ENCODE results near the gene ZC3H10. TPM values are rescaled to one million over a fixed set of nuclear protein-coding genes. Genes with fewer than 3 reads are reported as not detected.

Gene ZC3H10
- total and polyA plus RNA-seq, 4 donors: 1.3 to 5.2 (median 1.9) TPM

DNA sequence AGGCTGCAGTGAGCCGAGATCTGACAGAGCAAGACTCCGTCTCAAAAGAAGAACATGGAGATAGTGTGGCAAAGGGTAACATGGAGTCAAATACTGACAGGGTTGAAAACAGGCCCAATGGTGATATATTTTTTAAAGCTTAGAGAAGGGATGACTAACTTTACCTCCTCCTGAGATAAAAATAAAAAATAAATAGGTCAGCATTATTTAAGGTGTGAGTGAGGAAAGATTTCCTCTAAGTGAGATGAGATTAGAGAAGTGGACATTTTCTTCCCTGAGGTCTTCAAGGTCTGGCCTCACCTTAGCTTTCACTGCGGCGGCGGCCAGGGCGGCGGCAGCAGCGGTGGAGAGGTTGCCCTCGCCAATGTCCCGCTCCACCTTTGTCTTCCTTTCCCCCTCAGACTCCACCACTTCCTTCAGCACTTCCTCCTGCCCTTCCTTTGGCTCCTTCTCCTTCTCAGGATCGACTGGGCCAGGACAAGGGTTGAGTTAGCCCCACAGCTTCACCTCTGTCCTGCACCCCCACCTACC, 51.2 kb downstream of the ZC3H10 start (continued):
- no peak for TF ChIP-seq NR2F2 (IDR thresholded peaks at IDR 0.05)
- no peak for TF ChIP-seq RAD21 (IDR thresholded peaks at IDR 0.05)
- no peak for TF ChIP-seq YY1 (IDR thresholded peaks at IDR 0.05)
- TF ChIP-seq, protein P1, sequence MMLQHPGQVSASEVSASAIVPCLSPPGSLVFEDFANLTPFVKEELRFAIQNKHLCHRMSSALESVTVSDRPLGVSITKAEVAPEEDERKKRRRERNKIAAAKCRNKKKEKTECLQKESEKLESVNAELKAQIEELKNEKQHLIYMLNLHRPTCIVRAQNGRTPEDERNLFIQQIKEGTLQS (IDR thresholded peaks at IDR 0.05): no peak
- TF ChIP-seq HNF4A (conservative IDR thresholded peaks at IDR 0.05): no peak
- no peak for TF ChIP-seq RXRA (IDR thresholded peaks at IDR 0.05)

DNA sequence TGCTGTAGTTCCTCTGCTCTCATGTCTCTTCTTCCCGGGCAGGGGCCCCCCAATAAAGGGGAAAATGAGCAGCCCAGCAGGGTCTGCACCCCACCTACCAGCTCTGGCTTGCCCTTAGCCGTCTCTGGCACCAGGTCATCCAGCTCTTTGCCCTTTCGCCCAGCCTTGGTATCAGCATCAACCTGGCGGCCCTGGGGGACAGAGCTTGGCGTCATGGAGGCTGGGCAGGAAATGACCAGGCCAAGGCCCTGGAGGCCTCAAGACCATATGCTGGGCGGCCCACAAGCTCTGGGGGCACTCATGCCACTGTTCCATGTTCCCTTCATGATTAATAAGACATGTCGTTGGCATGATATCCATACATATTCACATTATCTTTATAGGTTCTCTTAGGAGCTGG, 54.8 kb downstream of the ZC3H10 start:
- TF ChIP-seq FOXA2 (IDR thresholded peaks at IDR 0.05) (no peak), TAF1 (conservative IDR thresholded peaks at IDR 0.05) (no peak), CTCF (IDR thresholded peaks at IDR 0.05; ENCODE audit: low read depth, low read length, missing input control) (no peak), SP1 (IDR thresholded peaks at IDR 0.05) (no peak), REST (IDR thresholded peaks at IDR 0.05) (no peak), YY1 (IDR thresholded peaks at IDR 0.05) (no peak), FOXA1 (IDR thresholded peaks at IDR 0.05) (no peak), HNF4G (IDR thresholded peaks at IDR 0.05) (no peak), RXRA (IDR thresholded peaks at IDR 0.05) (no peak), EGR1 (IDR thresholded peaks at IDR 0.05; ENCODE audit: low read depth in 2 of 2) (no peak), NR2F2 (IDR thresholded peaks at IDR 0.05) (no peak), GABPA (IDR thresholded peaks at IDR 0.05 in 1 of 2, conservative IDR thresholded peaks at IDR 0.05 in 1 of 2) (no peak)
- TF ChIP-seq, protein P2, sequence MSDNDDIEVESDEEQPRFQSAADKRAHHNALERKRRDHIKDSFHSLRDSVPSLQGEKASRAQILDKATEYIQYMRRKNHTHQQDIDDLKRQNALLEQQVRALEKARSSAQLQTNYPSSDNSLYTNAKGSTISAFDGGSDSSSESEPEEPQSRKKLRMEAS (IDR thresholded peaks at IDR 0.05): no peak
- TF ChIP-seq, protein P3, sequence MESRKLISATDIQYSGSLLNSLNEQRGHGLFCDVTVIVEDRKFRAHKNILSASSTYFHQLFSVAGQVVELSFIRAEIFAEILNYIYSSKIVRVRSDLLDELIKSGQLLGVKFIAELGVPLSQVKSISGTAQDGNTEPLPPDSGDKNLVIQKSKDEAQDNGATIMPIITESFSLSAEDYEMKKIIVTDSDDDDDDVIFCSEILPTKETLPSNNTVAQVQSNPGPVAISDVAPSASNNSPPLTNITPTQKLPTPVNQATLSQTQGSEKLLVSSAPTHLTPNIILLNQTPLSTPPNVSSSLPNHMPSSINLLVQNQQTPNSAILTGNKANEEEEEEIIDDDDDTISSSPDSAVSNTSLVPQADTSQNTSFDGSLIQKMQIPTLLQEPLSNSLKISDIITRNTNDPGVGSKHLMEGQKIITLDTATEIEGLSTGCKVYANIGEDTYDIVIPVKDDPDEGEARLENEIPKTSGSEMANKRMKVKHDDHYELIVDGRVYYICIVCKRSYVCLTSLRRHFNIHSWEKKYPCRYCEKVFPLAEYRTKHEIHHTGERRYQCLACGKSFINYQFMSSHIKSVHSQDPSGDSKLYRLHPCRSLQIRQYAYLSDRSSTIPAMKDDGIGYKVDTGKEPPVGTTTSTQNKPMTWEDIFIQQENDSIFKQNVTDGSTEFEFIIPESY (IDR thresholded peaks at IDR 0.05): no peak
- no peak for DNase-seq (ENCODE audit: low spot score)
- H3K9ac ChIP-seq (ENCODE audit: low read depth in 1 of 2, low read length in 2 of 2): no peak overlapping the region
- no peaks in the 10 kb centered on the region for H3K4me1 ChIP-seq (ENCODE audit: control insufficient read depth in 4 of 4, insufficient read depth in 4 of 4, low read length in 3 of 4)
- H3K4me3 ChIP-seq (ENCODE audit: low read depth in 1 of 3, low read length in 3 of 3): no peak overlapping the region
- 86% methylated on average over 7 of the region's 7 CpGs for WGBS
- H3K36me3 ChIP-seq (ENCODE audit: control insufficient read depth in 4 of 4, insufficient read depth in 3 of 4, low read depth in 1 of 4, low read length in 3 of 4): peaks cover 13 to 71% (median 60%) of the 10 kb centered on the region in 4 donors
- H3K9me3 ChIP-seq (ENCODE audit: control insufficient read depth in 4 of 4, low read length in 3 of 4): no peaks in the 10 kb centered on the region
- no peaks in the 10 kb centered on the region for H3K27me3 ChIP-seq (ENCODE audit: control insufficient read depth in 4 of 4, insufficient read depth in 4 of 4, low read length in 3 of 4)
- H3K27ac ChIP-seq (ENCODE audit: low read depth in 1 of 2, low read length in 2 of 2): no peak overlapping the region

Other genes with a start within 250 kb of the ZC3H10 start
- gene PYM1, start 190.4 kb upstream of the ZC3H10 start, total RNA-seq: 10 to 100 TPM; 16.7 to 21.0 TPM
- 10 to 100 TPM; 21.6 to 29.4 TPM for gene PYM1, start 190.4 kb upstream of the ZC3H10 start, polyA plus RNA-seq
- gene DGKA, start 187.1 kb upstream of the ZC3H10 start, total RNA-seq: 10 to 100 TPM in 1 of 2 donors, 1 to 10 TPM in 1; 6.9 to 10.5 TPM
- 1 to 10 TPM; 2.1 to 3.3 TPM for gene DGKA, start 187.1 kb upstream of the ZC3H10 start, polyA plus RNA-seq
- gene PMEL, start 152.2 kb upstream of the ZC3H10 start, total RNA-seq: 1 to 10 TPM; 1.1 to 4.5 TPM
- 1 to 10 TPM; 2.1 to 2.7 TPM for gene PMEL, start 152.2 kb upstream of the ZC3H10 start, polyA plus RNA-seq
- gene CDK2, start 151.4 kb upstream of the ZC3H10 start, total RNA-seq: 10 to 100 TPM in 1 of 2 donors, 1 to 10 TPM in 1; 8.6 to 22.6 TPM
- gene CDK2, start 151.4 kb upstream of the ZC3H10 start, polyA plus RNA-seq: 1 to 10 TPM; 5.1 to 7.3 TPM
- gene RAB5B, start 144.2 kb upstream of the ZC3H10 start, total RNA-seq: 10 to 100 TPM; 40.7 to 44.0 TPM
- gene RAB5B, start 144.2 kb upstream of the ZC3H10 start, polyA plus RNA-seq: 10 to 100 TPM; 20.7 to 36.0 TPM
- gene SUOX, start 121.0 kb upstream of the ZC3H10 start, total RNA-seq: 10 to 100 TPM; 17.3 to 39.3 TPM
- 10 to 100 TPM; 33.0 to 33.1 TPM for gene SUOX, start 121.0 kb upstream of the ZC3H10 start, polyA plus RNA-seq
- 1 to 10 TPM in 1 of 2 donors, under 1 TPM in 1; 0.47 to 1.9 TPM for gene IKZF4, start 97.2 kb upstream of the ZC3H10 start, total RNA-seq
- gene IKZF4, start 97.2 kb upstream of the ZC3H10 start, polyA plus RNA-seq: under 1 TPM; 0.69 to 0.80 TPM
- 100 to 1,000 TPM in 1 of 2 donors, 10 to 100 TPM in 1; 62.2 to 187 TPM for gene RPS26, start 76.3 kb upstream of the ZC3H10 start, total RNA-seq
- 100 to 1,000 TPM; 250 to 402 TPM for gene RPS26, start 76.3 kb upstream of the ZC3H10 start, polyA plus RNA-seq
- gene ERBB3, start 38.1 kb upstream of the ZC3H10 start, total RNA-seq: 100 to 1,000 TPM in 1 of 2 donors, 10 to 100 TPM in 1; 69.0 to 141 TPM
- gene ERBB3, start 38.1 kb upstream of the ZC3H10 start, polyA plus RNA-seq: 10 to 100 TPM; 32.4 to 34.2 TPM
- 100 to 1,000 TPM in 1 of 2 donors, 10 to 100 TPM in 1; 74.3 to 148 TPM for gene PA2G4, start 13.7 kb upstream of the ZC3H10 start, total RNA-seq
- gene PA2G4, start 13.7 kb upstream of the ZC3H10 start, polyA plus RNA-seq: 10 to 100 TPM; 56.8 to 62.9 TPM
- gene RPL41, start 1.6 kb upstream of the ZC3H10 start, total RNA-seq: 1,000 to 10,000 TPM in 1 of 2 donors, 100 to 1,000 TPM in 1; 979 to 1,323 TPM
- 1,000 to 10,000 TPM; 1,640 to 2,155 TPM for gene RPL41, start 1.6 kb upstream of the ZC3H10 start, polyA plus RNA-seq
- gene ESYT1, start 10.0 kb downstream of the ZC3H10 start, total RNA-seq: 10 to 100 TPM; 59.5 to 93.5 TPM
- 10 to 100 TPM; 41.0 to 58.1 TPM for gene ESYT1, start 10.0 kb downstream of the ZC3H10 start, polyA plus RNA-seq
- 10 to 100 TPM in 1 of 2 donors, 1 to 10 TPM in 1; 3.7 to 14.2 TPM for gene MYL6B, start 34.3 kb downstream of the ZC3H10 start, total RNA-seq
- gene MYL6B, start 34.3 kb downstream of the ZC3H10 start, polyA plus RNA-seq: 10 to 100 TPM; 11.2 to 13.9 TPM
- gene MYL6, start 40.1 kb downstream of the ZC3H10 start, total RNA-seq: 100 to 1,000 TPM; 298 to 482 TPM
- 100 to 1,000 TPM; 766 to 975 TPM for gene MYL6, start 40.1 kb downstream of the ZC3H10 start, polyA plus RNA-seq
- gene SMARCC2, start 71.2 kb downstream of the ZC3H10 start, total RNA-seq: 10 to 100 TPM; 20.5 to 24.6 TPM
- 10 to 100 TPM; 12.8 to 24.8 TPM for gene SMARCC2, start 71.2 kb downstream of the ZC3H10 start, polyA plus RNA-seq
- 10 to 100 TPM; 22.1 to 31.8 TPM for gene RNF41, start 103.7 kb downstream of the ZC3H10 start, total RNA-seq
- 10 to 100 TPM in 1 of 2 donors, 1 to 10 TPM in 1; 7.6 to 11.5 TPM for gene RNF41, start 103.7 kb downstream of the ZC3H10 start, polyA plus RNA-seq
- 10 to 100 TPM; 10.8 to 13.1 TPM for gene NABP2, start 106.1 kb downstream of the ZC3H10 start, total RNA-seq
- 10 to 100 TPM; 12.1 to 14.5 TPM for gene NABP2, start 106.1 kb downstream of the ZC3H10 start, polyA plus RNA-seq
- 100 to 1,000 TPM; 157 to 195 TPM for gene SLC39A5, start 111.8 kb downstream of the ZC3H10 start, total RNA-seq
- gene SLC39A5, start 111.8 kb downstream of the ZC3H10 start, polyA plus RNA-seq: 100 to 1,000 TPM; 125 to 126 TPM
- gene ANKRD52, start 140.1 kb downstream of the ZC3H10 start, total RNA-seq: 10 to 100 TPM in 1 of 2 donors, 1 to 10 TPM in 1; 8.3 to 13.6 TPM
- 10 to 100 TPM in 1 of 2 donors, 1 to 10 TPM in 1; 5.4 to 10.3 TPM for gene ANKRD52, start 140.1 kb downstream of the ZC3H10 start, polyA plus RNA-seq
- gene COQ10A, start 148.7 kb downstream of the ZC3H10 start, total RNA-seq: 10 to 100 TPM in 1 of 2 donors, 1 to 10 TPM in 1; 3.2 to 40.7 TPM
- gene COQ10A, start 148.7 kb downstream of the ZC3H10 start, polyA plus RNA-seq: 10 to 100 TPM in 1 of 2 donors, 1 to 10 TPM in 1; 9.5 to 21.6 TPM
- 10 to 100 TPM; 59.0 to 79.9 TPM for gene CS, start 182.1 kb downstream of the ZC3H10 start, total RNA-seq
- gene CS, start 182.1 kb downstream of the ZC3H10 start, polyA plus RNA-seq: 10 to 100 TPM; 33.8 to 36.0 TPM
- 10 to 100 TPM; 24.6 to 68.7 TPM for gene CNPY2, start 197.7 kb downstream of the ZC3H10 start, total RNA-seq
- gene CNPY2, start 197.7 kb downstream of the ZC3H10 start, polyA plus RNA-seq: 100 to 1,000 TPM in 1 of 2 donors, 10 to 100 TPM in 1; 72.6 to 163 TPM
- 10 to 100 TPM; 20.5 to 92.4 TPM for gene PAN2, start 215.7 kb downstream of the ZC3H10 start, total RNA-seq
- gene PAN2, start 215.7 kb downstream of the ZC3H10 start, polyA plus RNA-seq: 10 to 100 TPM; 26.9 to 28.5 TPM
- gene IL23A, start 220.6 kb downstream of the ZC3H10 start, total RNA-seq: under 1 TPM in 1 of 2 donors, not detected in 1; 0.25 TPM
- under 1 TPM; 0.14 to 0.22 TPM for gene IL23A, start 220.6 kb downstream of the ZC3H10 start, polyA plus RNA-seq
- gene STAT2, start 241.8 kb downstream of the ZC3H10 start, total RNA-seq: 100 to 1,000 TPM in 1 of 2 donors, 10 to 100 TPM in 1; 68.7 to 219 TPM
- 10 to 100 TPM; 48.4 to 64.5 TPM for gene STAT2, start 241.8 kb downstream of the ZC3H10 start, polyA plus RNA-seq
- 100 to 1,000 TPM in 1 of 2 donors, 10 to 100 TPM in 1; 11.9 to 109 TPM for gene APOF, start 244.6 kb downstream of the ZC3H10 start, total RNA-seq
- gene APOF, start 244.6 kb downstream of the ZC3H10 start, polyA plus RNA-seq: 100 to 1,000 TPM; 203 to 335 TPM

Data from liver (tissue), 9 donors.